RPMI7951 (cell line): Measurements from ENCODE around the gene TRPV2. TPM values are rescaled to one million over a fixed set of nuclear protein-coding genes. Genes with fewer than 3 reads are reported as not detected.

Source experiments
- DNase-seq: peaks from one replicate; pipeline ENCODE4 v3.0.0-alpha.2; 2012; ENCODE audit warnings: low read depth
- total RNA-seq: library from RNA; depleted of rRNA; stranded (reverse); fragments of >200 nt; shearing (Covaris generic); gene quantifications from 2 replicates; pipeline ENCODE4 v1.2.3, GENCODE V29; 2014; rRNA removed

Gene TRPV2
- total RNA-seq, 1 experiment from 2014 or later = 123 TPM

GRCh38 chr17:16473044-16474011, 58.0 kb downstream of the TRPV2 start:
- no peak for DNase-seq

DNA sequence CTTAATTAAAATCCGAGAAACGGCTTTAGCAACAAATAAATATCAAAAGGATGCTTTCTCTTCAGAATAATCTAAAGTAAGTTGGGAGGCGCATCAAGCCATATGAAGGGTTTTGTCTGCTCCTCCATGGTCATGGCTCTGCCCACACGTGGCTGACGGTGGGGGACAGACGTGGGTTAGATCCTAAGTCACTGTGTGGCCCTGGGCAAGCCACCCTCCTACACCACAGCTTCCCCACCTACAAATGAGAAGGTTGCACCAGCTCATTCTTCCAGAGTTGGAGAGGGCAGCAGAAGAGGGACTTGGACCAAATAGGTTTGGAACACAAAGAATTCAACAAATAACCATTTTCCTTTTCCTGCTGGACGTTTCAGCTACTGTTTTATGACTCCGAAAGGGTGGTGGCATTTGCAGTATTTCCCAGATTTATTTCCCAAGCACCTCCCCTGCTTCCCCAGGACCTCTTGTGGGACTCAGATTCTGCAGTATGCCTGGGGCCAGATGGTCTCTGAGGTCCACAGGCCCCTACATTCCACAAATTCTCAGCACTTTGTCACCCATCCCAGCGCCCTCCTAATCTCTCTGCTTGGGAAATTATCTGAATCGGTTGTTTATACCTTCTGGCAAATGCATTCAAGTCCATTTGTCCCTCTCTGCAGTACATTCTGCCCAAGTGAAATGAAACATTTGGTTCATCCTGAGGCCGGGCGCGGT, 58.8 kb downstream of the TRPV2 start:
- DNase-seq = peak; percentile 55

DNA sequence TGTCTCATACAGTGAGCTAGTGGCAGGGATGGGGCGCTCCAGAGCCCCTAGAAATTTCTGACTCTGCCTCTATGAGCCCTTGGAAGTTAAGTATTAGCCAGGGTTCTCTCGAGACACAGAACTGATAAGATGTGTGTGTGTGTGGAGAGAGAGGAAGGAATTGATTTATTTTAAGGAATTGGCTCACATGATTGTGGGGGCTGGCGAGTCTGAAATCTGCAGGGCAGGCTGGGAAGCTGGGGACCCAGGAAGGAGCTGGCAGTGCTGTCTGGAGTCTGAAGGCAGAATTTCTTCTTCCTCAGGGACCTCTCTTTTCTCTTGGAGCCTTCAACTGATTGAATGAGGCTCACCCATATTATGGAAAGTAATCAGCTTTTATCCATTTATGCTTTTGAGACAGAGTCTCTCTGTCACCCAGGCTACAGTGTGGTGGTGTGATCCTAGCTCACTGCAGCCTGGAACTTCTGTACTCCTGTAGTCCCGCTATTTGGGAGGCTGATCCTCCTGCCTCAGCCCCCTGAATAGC, 59.9 kb downstream of the TRPV2 start:
- DNase-seq = no peak

GRCh38 chr17:16477255-16477654, 61.9 kb downstream of the TRPV2 start:
- DNase-seq = peak; percentile 93

DNA sequence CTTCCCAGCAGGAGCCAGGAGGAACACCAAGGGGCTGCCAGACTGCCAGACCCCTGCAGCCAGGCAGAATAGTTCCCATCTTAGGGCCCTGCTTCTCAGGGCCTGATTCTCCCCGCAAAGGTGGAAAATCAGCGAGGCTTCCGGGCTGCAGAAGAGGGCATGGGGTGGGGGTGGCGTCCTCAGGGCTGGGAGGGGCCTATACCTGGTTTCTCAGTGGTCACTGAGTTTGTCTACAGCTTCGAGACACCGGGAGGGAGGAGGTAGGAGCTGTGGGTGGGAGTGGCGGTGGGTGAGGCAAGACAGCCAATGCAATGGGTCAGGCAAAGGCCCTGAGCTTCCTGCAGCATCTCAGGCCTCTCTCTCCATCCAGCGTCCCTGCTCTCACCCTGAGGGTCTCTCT, 62.3 kb downstream of the TRPV2 start:
- DNase-seq = no peak

GRCh38 chr17:16478649-16479048, 63.3 kb downstream of the TRPV2 start:
- no peak for DNase-seq

DNA sequence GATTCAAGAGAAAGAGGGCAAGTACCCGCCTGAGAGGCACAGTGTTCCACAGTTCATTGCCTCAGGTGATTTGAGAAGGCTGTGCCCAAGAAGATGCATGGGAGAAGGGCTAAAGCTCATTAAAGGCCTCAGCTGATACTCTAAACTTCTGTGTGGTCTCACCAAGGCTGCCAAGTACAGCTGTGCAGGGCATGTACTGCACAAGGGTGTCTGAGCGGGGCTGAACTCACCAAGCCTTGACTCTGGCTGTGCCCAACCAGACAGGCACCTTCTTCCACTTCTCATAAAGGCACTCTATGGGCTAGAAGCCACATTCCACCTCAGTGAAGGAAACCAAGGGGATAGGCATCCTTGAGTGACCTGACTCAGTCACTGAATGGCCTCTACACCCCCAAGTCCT, 63.9 kb downstream of the TRPV2 start:
- no peak for DNase-seq

- DNase-seq = no peak
Observed at GRCh38 chr17:16480995-16481394, 65.6 kb downstream of the TRPV2 start.

GRCh38 chr17:16482253-16482652, 66.9 kb downstream of the TRPV2 start:
- no peak for DNase-seq

- no peak for DNase-seq
Observed at GRCh38 chr17:16483021-16483645, 67.8 kb downstream of the TRPV2 start.

- DNase-seq = no peak
Observed at GRCh38 chr17:16484445-16485175, 69.2 kb downstream of the TRPV2 start.

Other genes starting within 250 kb of the TRPV2 start
- 54.2 and 55.0 TPM in 2 replicates for gene NCOR1, start 200.0 kb upstream of the TRPV2 start, total RNA-seq
- gene PIGL, start 198.4 kb upstream of the TRPV2 start, total RNA-seq = 11.5 and 12.0 TPM in 2 replicates
- 6.5 and 14.8 TPM in 2 replicates for gene CENPV, start 62.1 kb upstream of the TRPV2 start, total RNA-seq
- gene UBB, start 34.5 kb upstream of the TRPV2 start, total RNA-seq = 2,073 and 2,186 TPM in 2 replicates
- 2.7 and 3.2 TPM in 2 replicates for gene LRRC75A, start 76.6 kb downstream of the TRPV2 start, total RNA-seq
- 4.7 and 5.2 TPM in 2 replicates for gene ZNF287, start 153.6 kb downstream of the TRPV2 start, total RNA-seq
- 2.1 and 4.8 TPM in 2 replicates for gene ZNF624, start 238.3 kb downstream of the TRPV2 start, total RNA-seq